ENCODE data around the gene EIF1AX. TPM values are rescaled to one million over a fixed set of nuclear protein-coding genes. Genes with fewer than 3 reads are reported as not detected.

EIF1AX gene
- total and polyA plus RNA-seq, 2 of the 13 experiments (the other 11 are each of a cell fraction or from before 2014, with no cell fraction given) = 35.1 to 82.7 TPM

DNA sequence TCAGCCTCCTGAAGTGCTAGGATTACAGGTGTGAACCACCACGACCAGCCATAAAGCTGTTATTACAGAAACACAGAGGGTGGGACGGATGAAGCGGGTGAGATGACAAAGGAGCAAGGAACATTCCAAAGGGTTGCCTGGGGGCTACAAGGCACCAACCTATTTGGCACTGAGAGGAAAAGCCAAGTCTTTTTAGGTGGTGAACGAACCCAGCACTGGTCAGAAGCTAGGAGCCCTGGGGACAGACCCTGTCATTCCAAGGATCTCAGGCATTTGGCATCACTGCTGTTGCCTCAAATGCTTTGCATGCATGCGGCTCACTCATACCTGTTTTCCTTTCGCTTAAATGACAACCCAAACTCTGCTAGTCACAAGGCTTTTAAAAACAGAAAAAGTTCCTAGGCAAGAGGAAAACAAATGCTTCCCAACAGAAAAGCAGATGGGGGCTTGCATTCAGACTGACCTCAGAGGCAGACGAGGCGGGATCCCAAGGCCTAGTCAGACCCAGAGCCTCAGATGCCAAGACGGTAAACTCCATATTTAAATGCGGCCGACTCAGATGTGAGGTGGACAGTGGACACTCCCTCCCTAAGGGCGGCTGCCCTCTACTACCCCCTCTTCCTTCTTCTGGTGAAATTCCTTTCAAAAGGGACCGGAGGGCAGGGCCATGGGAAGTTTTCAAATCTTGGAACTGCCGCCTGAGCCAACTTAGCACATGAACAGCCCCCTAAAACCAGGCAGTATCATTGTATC, 29.4 kb downstream of the EIF1AX start:
- FAIRE-seq (no peak), DNase-seq (ENCODE audit: low spot score) (no peak), ATAC-seq (no peak)
- no peaks in the 10 kb centered on the region for H4K20me1 ChIP-seq (ENCODE audit: insufficient read depth, low read length)
- H3K9ac ChIP-seq (ENCODE audit: insufficient read depth, low read depth, low read length) = no peak overlapping the region
- TF ChIP-seq ESRRA (CRISPR knock-in tag; IDR thresholded peaks at IDR 0.05; ENCODE audit: low read depth) (no peak), ARID3A (IDR thresholded peaks at IDR 0.05; ENCODE audit: low read depth, low read length) (no peak), KDM2A (CRISPR knock-in tag; IDR thresholded peaks at IDR 0.05; ENCODE audit: borderline replicate concordance, low read depth) (no peak)
- CTCF ChIA-PET (ENCODE audit: low intra/inter-chr PET ratio, low total read pairs) = no interaction called here
- no peak overlapping the region for H3K4me2 ChIP-seq (ENCODE audit: low read depth, low read length)
- no peak overlapping the region for H2AFZ ChIP-seq (ENCODE audit: low read length)
- H3K9me3 ChIP-seq (ENCODE audit: low read length) = no peaks in the 10 kb centered on the region
- 88% methylated on average over 6 of the region's 14 CpGs for WGBS (ENCODE audit: low lambda C conversion rate)
- intact Hi-C loops (cut with micrococcal nuclease; ENCODE audit: unreplicated experiment) (no loop called here), in situ Hi-C loops (cut with HindIII; ENCODE audit: extremely low pct_ligation_motif_present, low pct_unique_long_range_greater_than_20kb) (no loop called here)
- H3K36me3 ChIP-seq (replicated peaks in 1 of 2; ENCODE audit: control insufficient read depth in 1 of 2, insufficient read depth in 2 of 2, low read length in 2 of 2) = no peaks in the 10 kb centered on the region
- no TSS peak for BruUV-seq (replicated peaks)
- H3K4me3 ChIP-seq (replicated peaks in 1 of 3; ENCODE audit: insufficient read depth in 1 of 3, low read depth in 2 of 3, low read length in 3 of 3) = no peak overlapping the region
- POLR2A ChIA-PET = no interaction called here
- H3K79me2 ChIP-seq (ENCODE audit: insufficient read depth, low read length) = peaks cover 5% of the 10 kb centered on the region
- peaks cover 21% of the 10 kb centered on the region for H3K4me1 ChIP-seq (ENCODE audit: insufficient read depth, low read length)
- no peak overlapping the region for H3K27ac ChIP-seq (ENCODE audit: extremely low read length, insufficient read depth, low read length)
- no peaks in the 10 kb centered on the region for H3K27me3 ChIP-seq (ENCODE audit: control insufficient read depth in 1 of 2, insufficient read depth in 2 of 2, low read length in 2 of 2)

- H3K4me3 ChIP-seq (replicated peaks in 1 of 3; ENCODE audit: insufficient read depth in 1 of 3, low read depth in 2 of 3, low read length in 3 of 3) = no peak overlapping the region
- no peak overlapping the region for H3K27ac ChIP-seq (ENCODE audit: extremely low read length, insufficient read depth, low read length)
- in situ Hi-C loops (cut with HindIII; ENCODE audit: extremely low pct_ligation_motif_present, low pct_unique_long_range_greater_than_20kb) (no loop called here), intact Hi-C loops (cut with micrococcal nuclease; ENCODE audit: unreplicated experiment) (no loop called here)
- no peak for FAIRE-seq
- DNase-seq (ENCODE audit: low spot score) = no peak
- H4K20me1 ChIP-seq (ENCODE audit: insufficient read depth, low read length) = no peaks in the 10 kb centered on the region
- no peaks in the 10 kb centered on the region for H3K9me3 ChIP-seq (ENCODE audit: low read length)
- 94% methylated on average over 10 of the region's 10 CpGs for WGBS (ENCODE audit: low lambda C conversion rate)
- no peak overlapping the region for H3K9ac ChIP-seq (ENCODE audit: insufficient read depth, low read depth, low read length)
- H3K36me3 ChIP-seq (replicated peaks in 1 of 2; ENCODE audit: control insufficient read depth in 1 of 2, insufficient read depth in 2 of 2, low read length in 2 of 2) = no peaks in the 10 kb centered on the region
- ChIA-PET CTCF (ENCODE audit: low intra/inter-chr PET ratio, low total read pairs) (no interaction called here), POLR2A (no interaction called here)
- ATAC-seq = no peak
- no peak overlapping the region for H3K4me2 ChIP-seq (ENCODE audit: low read depth, low read length)
- TF ChIP-seq FOSL1 (CRISPR knock-in tag; IDR thresholded peaks at IDR 0.05; ENCODE audit: borderline replicate concordance) (no peak), PRMT3 (CRISPR knock-in tag; IDR thresholded peaks at IDR 0.05; ENCODE audit: borderline replicate concordance, low read depth) (no peak), E2F5 (CRISPR knock-in tag; conservative IDR thresholded peaks at IDR 0.05) (no peak)
- peaks cover 17% of the 10 kb centered on the region for H3K4me1 ChIP-seq (ENCODE audit: insufficient read depth, low read length)
- no peaks in the 10 kb centered on the region for H3K27me3 ChIP-seq (ENCODE audit: control insufficient read depth in 1 of 2, insufficient read depth in 2 of 2, low read length in 2 of 2)
- H2AFZ ChIP-seq (ENCODE audit: low read length) = no peak overlapping the region
- H3K79me2 ChIP-seq (ENCODE audit: insufficient read depth, low read length) = peaks cover 5% of the 10 kb centered on the region
- no TSS peak for BruUV-seq (replicated peaks)
These were observed 30.4 kb downstream of the EIF1AX start for GRCh38 chrX:20111271-20111670.
